K562 (cell line): Measurements from ENCODE around the gene ZNF575. TPM values are rescaled to one million over a fixed set of nuclear protein-coding genes. Genes with fewer than 3 reads are reported as not detected.

Experiments
- ATAC-seq: fragments of 200-7000 bp; cut with Tn5 transposase; 3 replicates; pipeline ENCODE4 v1.9.1; 2020; ENCODE audit warnings: moderate library complexity
- BruUV-seq: library from RNA; stranded (reverse); fragments of 400-500 nt; replicated peaks from 2 replicates; lab custom pipeline; 2021; lab: Mats Ljungman, UMichigan
- CTCF ChIA-PET: fragments of 300-600 bp; formaldehyde crosslinking; extraction: SDS; loops from one replicate; lab custom pipeline; 2021; ENCODE audit warnings: low intra/inter-chr PET ratio; lab: Yijun Ruan, JAX
- POLR2A ChIA-PET: fragments of 300-600, 350-650 bp; sonication (Branson Sonifier 250); formaldehyde crosslinking; extraction: SDS; loops from one replicate; lab custom pipeline; 2021; ENCODE audit warnings: antibody characterized with exemption, inconsistent platforms; lab: Yijun Ruan, JAX
- DNase-seq, 4 experiments: peaks; one replicate each; pipeline versions ENCODE4 v3.0.0 to v3.0.0-alpha.2; 2011 to 2018; ENCODE audit warnings: low spot score in 3 of 4, mixed read lengths in 3 of 4; ENCODE audit errors: extremely low read depth in 1 of 4
- FAIRE-seq: peaks from 2 replicates; lab custom pipeline; 2011; peaks lifted over from hg19 to GRCh38; lab: Jason Lieb, UNC
- H2AFZ ChIP-seq: 2 replicates; pipeline ENCODE4 v1.6.0; 2011; ENCODE audit warnings: low read depth, low read length, control low read depth, inconsistent platforms
- H3K27ac ChIP-seq: fragments of 200-600 bp; 3 replicates; pipeline ENCODE4 v1.8.0; 2011; ENCODE audit warnings: low read depth, mild to moderate bottlenecking, control low read depth, inconsistent platforms, low read length, moderate library complexity, mixed read lengths; ENCODE audit errors: extremely low read depth
- H3K27me3 ChIP-seq, 2 experiments: fragments of 300-600 bp in 1 of 2; 2 replicates in 1 of 2; 3 replicates in 1 of 2; pipeline versions ENCODE4 v1.6.0 to v1.8.0; 2011; ENCODE audit warnings: inconsistent platforms in 2 of 2, low read length in 2 of 2, mild to moderate bottlenecking in 1 of 2, mixed read lengths in 1 of 2, moderate library complexity in 1 of 2; ENCODE audit not compliant: control insufficient read depth in 2 of 2, insufficient read depth in 2 of 2
- H3K36me3 ChIP-seq: fragments of 300-600 bp; 3 replicates; pipeline ENCODE4 v1.8.0; 2011; ENCODE audit warnings: mild to moderate bottlenecking, low read length, inconsistent platforms; ENCODE audit not compliant: control insufficient read depth, insufficient read depth
- H3K4me1 ChIP-seq, 2 experiments: fragments of 200-600 bp in 1 of 2; replicated peaks in 1 of 2; 2 replicates in 1 of 2; 3 replicates in 1 of 2; pipeline versions ENCODE4 v1.5.1 to v1.8.0; 2011; ENCODE audit warnings: inconsistent platforms in 2 of 2, low read length in 2 of 2, mild to moderate bottlenecking in 1 of 2, mixed read lengths in 1 of 2, moderate library complexity in 1 of 2; ENCODE audit not compliant: control insufficient read depth in 2 of 2, insufficient read depth in 2 of 2
- H3K4me2 ChIP-seq: 2 replicates; pipeline ENCODE4 v1.6.1; 2011; ENCODE audit warnings: low read length, control low read depth, inconsistent platforms, mixed read lengths; ENCODE audit not compliant: insufficient read depth
- H3K4me3 ChIP-seq: fragments of 200-600 bp; sonication (generic), shearing (Covaris generic); 2 replicates; pipeline ENCODE4 v1.5.1; 2016; ENCODE audit warnings: control low read depth, inconsistent platforms
- H3K79me2 ChIP-seq: fragments of 200-600 bp; 3 replicates; pipeline ENCODE4 v1.8.0; 2011; ENCODE audit warnings: low read length, inconsistent platforms; ENCODE audit not compliant: control insufficient read depth, insufficient read depth
- H3K9ac ChIP-seq, 2 experiments: 2 replicates each; pipeline versions ENCODE4 v1.6.0 to v1.6.1; 2011; ENCODE audit warnings: low read depth in 2 of 2, low read length in 2 of 2, control low read depth in 1 of 2, inconsistent platforms in 1 of 2, mild to moderate bottlenecking in 1 of 2, mixed read lengths in 1 of 2; ENCODE audit not compliant: insufficient read depth in 1 of 2
- H3K9me1 ChIP-seq: one replicate; pipeline ENCODE4 v1.6.0; 2011; ENCODE audit warnings: inconsistent platforms, mild to moderate bottlenecking, low read length, moderate library complexity; ENCODE audit not compliant: control insufficient read depth, insufficient read depth
- H3K9me3 ChIP-seq: replicated peaks from 2 replicates; pipeline ENCODE4 v1.5.1; 2011; ENCODE audit warnings: low read depth, low read length, inconsistent platforms; ENCODE audit not compliant: control insufficient read depth, insufficient read depth
- H4K20me1 ChIP-seq: replicated peaks from 2 replicates; pipeline ENCODE4 v1.6.1; 2011; ENCODE audit warnings: low read length, inconsistent platforms, mixed read lengths; ENCODE audit not compliant: control insufficient read depth, insufficient read depth
- BHLHE40 ChIP-seq: IDR thresholded peaks from 2 replicates; pipeline ENCODE4 v1.6.1; 2011; ENCODE audit warnings: low read length, improper control_type of control experiment
- CTBP1 ChIP-seq: fragments of 450-650 bp; IDR thresholded peaks from 2 replicates; pipeline ENCODE4 v1.6.1; 2016; ENCODE audit warnings: borderline replicate concordance
- E2F3 ChIP-seq: fragments of 250-450 bp; sonication (Bioruptor Pico); IDR thresholded peaks from 2 replicates; pipeline ENCODE4 v1.4.0; 2020; ENCODE audit warnings: mild to moderate bottlenecking
- GTF2A2 ChIP-seq: IDR thresholded peaks from 2 replicates; pipeline ENCODE4 v1.6.1; 2016; ENCODE audit warnings: mild to moderate bottlenecking, missing genetic modification characterization, missing compliant biosample characterization
- GTF2E2 ChIP-seq: fragments of 200-800 bp; sonication (Bioruptor generic); IDR thresholded peaks from 2 replicates; pipeline ENCODE4 v1.6.1; 2016; ENCODE audit warnings: missing genetic modification characterization, missing compliant biosample characterization
- HMG20A ChIP-seq: fragments of 450-650 bp; formaldehyde crosslinking; conservative IDR thresholded peaks from 2 replicates; pipeline ENCODE4 v1.4.0; 2020; ENCODE audit warnings: mild to moderate bottlenecking, mixed read lengths
- MIER1 ChIP-seq: fragments of 450-650 bp; IDR thresholded peaks from 2 replicates; pipeline ENCODE4 v1.6.1; 2016; ENCODE audit warnings: antibody characterized with exemption, mild to moderate bottlenecking, low read depth
- ZNF444 ChIP-seq: fragments of 250-450 bp; sonication (Bioruptor Pico); IDR thresholded peaks from 2 replicates; pipeline ENCODE4 v1.4.0; 2020; ENCODE audit warnings: mild to moderate bottlenecking, moderate library complexity
- WGBS: fragments of 100-300 bp; shearing (Covaris generic); methylation state at CpG from one replicate; pipeline ENCODE4 v1.1.6; 2016; ENCODE audit warnings: low coverage, mixed read lengths; ENCODE audit not compliant: insufficient coverage; ENCODE audit errors: missing lambda C conversion rate; 5-methylcytosine and 5-hydroxymethylcytosine counted together
- in situ Hi-C: fragments of 300-500 bp; cut with MboI; formaldehyde crosslinking; loops from 4 replicates; pipeline ENCODE4 v1.15.0; 2018; ENCODE audit warnings: inconsistent platforms, mixed read lengths
- intact Hi-C: fragments of 100-400 bp; cut with micrococcal nuclease; formaldehyde crosslinking; loops from 2 replicates; pipeline ENCODE4 v1.14.2; 2022
- polyA plus RNA-seq, 8 experiments: library from polyadenylated mRNA; depleted of rRNA in 4 of 8; stranded (reverse) in 5 of 8; unstranded in 3 of 8; fragments of >200 nt; fragmentation: Nextera tagmentation in 2 of 8; fragmentation: Illumina TruSeq in 1 of 8; extraction: Ambion mirVana in 2 of 8; extraction: Trizol in 1 of 8; gene quantifications; 2 replicates each; pipeline versions ENCODE4 v1.2.1 to v1.2.3, GENCODE V29; 2011 to 2014; ENCODE audit warnings: inconsistent platforms in 1 of 8, missing spikeins in 1 of 8
- total RNA-seq, 7 experiments: library from RNA; depleted of rRNA in 6 of 7; stranded (reverse); fragments of >200 nt in 6 of 7; fragmentation: Illumina TruSeq in 2 of 7; extraction: Trizol in 2 of 7; gene quantifications; 2 replicates each; pipeline versions ENCODE4 v1.2.1 to v1.2.3, GENCODE V29; 2011 to 2021; ENCODE audit warnings: low replicate concordance in 1 of 7
- TF ChIP-seq, protein P1 (sequence below): fragments of 450-650 bp; IDR thresholded peaks from 2 replicates; pipeline ENCODE4 v1.6.1; 2016
- TF ChIP-seq, protein P2 (sequence below): fragments of 450-650 bp; conservative IDR thresholded peaks from 2 replicates; pipeline ENCODE4 v1.6.1; 2016; ENCODE audit warnings: missing genetic modification characterization, low read depth, mild to moderate bottlenecking, control low read depth, missing compliant biosample characterization
- TF ChIP-seq, protein P3 (sequence below): sonication (generic); formaldehyde crosslinking; IDR thresholded peaks from 2 replicates; pipeline ENCODE4 v1.4.0; 2020; ENCODE audit warnings: mild to moderate bottlenecking, missing genetic modification reagents

The ZNF575 gene
- total and polyA plus RNA-seq, 9 of the 15 experiments (the other 6 are each of a cell fraction or from before 2014, with no cell fraction given): 0.20 to 0.98 (median 0.32) TPM; not detected in 6

DNA sequence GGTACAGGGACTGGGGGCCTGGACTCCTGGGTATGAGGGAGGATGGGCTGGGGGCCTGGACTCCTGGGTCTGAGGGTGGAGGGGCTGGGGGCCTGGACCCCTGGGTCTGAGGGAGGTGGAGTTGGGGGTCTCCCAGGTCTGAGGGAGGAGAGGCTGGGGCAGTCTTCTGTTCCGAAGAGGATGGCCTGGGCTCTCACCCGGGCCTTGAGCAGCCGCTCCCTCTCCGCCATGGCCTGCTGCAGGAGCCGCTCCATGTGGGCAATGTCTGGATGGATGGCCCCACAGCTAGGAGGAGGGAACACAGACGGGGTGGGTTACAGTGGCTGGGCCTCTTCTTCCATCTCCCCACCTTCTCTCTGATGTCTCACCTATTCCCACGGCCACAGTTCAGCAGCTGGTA lies 46.6 kb upstream of the ZNF575 start:
- Histone ChIP-seq H3K79me2 (no peaks in the 10 kb centered on the region), H3K36me3 (no peaks in the 10 kb centered on the region), H3K9ac (0 out of 4 replicates have a peak overlapping the region, but pooled peaks of 1 of the 2 experiments have one; percentile 50), H3K27ac (no peak overlapping the region), H3K9me1 (no peaks in the 10 kb centered on the region), H3K4me2 (no peak overlapping the region), H3K27me3 (no peaks in the 10 kb centered on the region), H4K20me1 (no peaks in the 10 kb centered on the region), H3K9me3 (no peaks in the 10 kb centered on the region), H2AFZ (no peak overlapping the region), H3K4me3 (no peak overlapping the region), H3K4me1 (no peaks in the 10 kb centered on the region; a peak in 1 of 5 replicates)
- intact Hi-C loops: no loop called here
- POLR2A ChIA-PET: interaction anchor here (0.6 to 1.1 kb wide), 2 partner anchors 8 to 9 kb away, joined by 3 to 7 read pairs; no protein-coding TSS in a partner anchor
- WGBS: 57% methylated on average over 5 of the region's 7 CpGs
- no TSS peak for BruUV-seq
- TF ChIP-seq MIER1 (no peak), ZNF444 (CRISPR knock-in tag) (no peak), HMG20A (CRISPR knock-in tag) (no peak), E2F3 (CRISPR knock-in tag) (no peak), CTBP1 (no peak), GTF2A2 (tag) (no peak), GTF2E2 (tag) (no peak), BHLHE40 (no peak)
- TF ChIP-seq, protein P1, sequence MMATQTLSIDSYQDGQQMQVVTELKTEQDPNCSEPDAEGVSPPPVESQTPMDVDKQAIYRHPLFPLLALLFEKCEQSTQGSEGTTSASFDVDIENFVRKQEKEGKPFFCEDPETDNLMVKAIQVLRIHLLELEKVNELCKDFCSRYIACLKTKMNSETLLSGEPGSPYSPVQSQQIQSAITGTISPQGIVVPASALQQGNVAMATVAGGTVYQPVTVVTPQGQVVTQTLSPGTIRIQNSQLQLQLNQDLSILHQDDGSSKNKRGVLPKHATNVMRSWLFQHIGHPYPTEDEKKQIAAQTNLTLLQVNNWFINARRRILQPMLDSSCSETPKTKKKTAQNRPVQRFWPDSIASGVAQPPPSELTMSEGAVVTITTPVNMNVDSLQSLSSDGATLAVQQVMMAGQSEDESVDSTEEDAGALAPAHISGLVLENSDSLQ: no peak
- TF ChIP-seq, protein P2, sequence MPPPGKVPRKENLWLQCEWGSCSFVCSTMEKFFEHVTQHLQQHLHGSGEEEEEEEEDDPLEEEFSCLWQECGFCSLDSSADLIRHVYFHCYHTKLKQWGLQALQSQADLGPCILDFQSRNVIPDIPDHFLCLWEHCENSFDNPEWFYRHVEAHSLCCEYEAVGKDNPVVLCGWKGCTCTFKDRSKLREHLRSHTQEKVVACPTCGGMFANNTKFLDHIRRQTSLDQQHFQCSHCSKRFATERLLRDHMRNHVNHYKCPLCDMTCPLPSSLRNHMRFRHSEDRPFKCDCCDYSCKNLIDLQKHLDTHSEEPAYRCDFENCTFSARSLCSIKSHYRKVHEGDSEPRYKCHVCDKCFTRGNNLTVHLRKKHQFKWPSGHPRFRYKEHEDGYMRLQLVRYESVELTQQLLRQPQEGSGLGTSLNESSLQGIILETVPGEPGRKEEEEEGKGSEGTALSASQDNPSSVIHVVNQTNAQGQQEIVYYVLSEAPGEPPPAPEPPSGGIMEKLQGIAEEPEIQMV (tag): no peak
- TF ChIP-seq, protein P3, sequence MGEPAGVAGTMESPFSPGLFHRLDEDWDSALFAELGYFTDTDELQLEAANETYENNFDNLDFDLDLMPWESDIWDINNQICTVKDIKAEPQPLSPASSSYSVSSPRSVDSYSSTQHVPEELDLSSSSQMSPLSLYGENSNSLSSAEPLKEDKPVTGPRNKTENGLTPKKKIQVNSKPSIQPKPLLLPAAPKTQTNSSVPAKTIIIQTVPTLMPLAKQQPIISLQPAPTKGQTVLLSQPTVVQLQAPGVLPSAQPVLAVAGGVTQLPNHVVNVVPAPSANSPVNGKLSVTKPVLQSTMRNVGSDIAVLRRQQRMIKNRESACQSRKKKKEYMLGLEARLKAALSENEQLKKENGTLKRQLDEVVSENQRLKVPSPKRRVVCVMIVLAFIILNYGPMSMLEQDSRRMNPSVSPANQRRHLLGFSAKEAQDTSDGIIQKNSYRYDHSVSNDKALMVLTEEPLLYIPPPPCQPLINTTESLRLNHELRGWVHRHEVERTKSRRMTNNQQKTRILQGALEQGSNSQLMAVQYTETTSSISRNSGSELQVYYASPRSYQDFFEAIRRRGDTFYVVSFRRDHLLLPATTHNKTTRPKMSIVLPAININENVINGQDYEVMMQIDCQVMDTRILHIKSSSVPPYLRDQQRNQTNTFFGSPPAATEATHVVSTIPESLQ (CRISPR knock-in tag): no peak
- CTCF ChIA-PET: no interaction called here
- DNase-seq (no peak), ATAC-seq (no peak), FAIRE-seq (no peak)
- in situ Hi-C loops: no loop called here
